Adipocyte (in vitro differentiated cells): ENCODE results near the gene SCN10A.

Experiments
- DNase-seq: peaks from one replicate; pipeline ENCODE4 v3.0.0-alpha.2; 2015; ENCODE audit warnings: low read depth
- H3K27me3 ChIP-seq: replicated peaks from 2 replicates; pipeline ENCODE4 v1.7.0; 2013; ENCODE audit warnings: mild to moderate bottlenecking, low read length, moderate library complexity; ENCODE audit not compliant: control insufficient read depth, insufficient read depth
- H3K36me3 ChIP-seq: 2 replicates; pipeline ENCODE4 v1.7.0; 2013; ENCODE audit warnings: low read length, mild to moderate bottlenecking, moderate library complexity; ENCODE audit not compliant: control insufficient read depth, insufficient read depth, severe bottlenecking
- H3K4me1 ChIP-seq: 2 replicates; pipeline ENCODE4 v1.7.0; 2013; ENCODE audit warnings: mild to moderate bottlenecking, low read length, moderate library complexity; ENCODE audit not compliant: control insufficient read depth, insufficient read depth
- H3K4me3 ChIP-seq: 2 replicates; pipeline ENCODE4 v1.7.0; 2013; ENCODE audit warnings: mild to moderate bottlenecking, low read length, moderate library complexity
- H3K9ac ChIP-seq: 2 replicates; pipeline ENCODE4 v1.7.0; 2013; ENCODE audit warnings: mild to moderate bottlenecking, low read length, moderate library complexity
- H3K9me3 ChIP-seq: 2 replicates; pipeline ENCODE4 v1.7.0; 2013; ENCODE audit warnings: mild to moderate bottlenecking, low read length, moderate library complexity; ENCODE audit not compliant: control insufficient read depth

Gene SCN10A

DNA sequence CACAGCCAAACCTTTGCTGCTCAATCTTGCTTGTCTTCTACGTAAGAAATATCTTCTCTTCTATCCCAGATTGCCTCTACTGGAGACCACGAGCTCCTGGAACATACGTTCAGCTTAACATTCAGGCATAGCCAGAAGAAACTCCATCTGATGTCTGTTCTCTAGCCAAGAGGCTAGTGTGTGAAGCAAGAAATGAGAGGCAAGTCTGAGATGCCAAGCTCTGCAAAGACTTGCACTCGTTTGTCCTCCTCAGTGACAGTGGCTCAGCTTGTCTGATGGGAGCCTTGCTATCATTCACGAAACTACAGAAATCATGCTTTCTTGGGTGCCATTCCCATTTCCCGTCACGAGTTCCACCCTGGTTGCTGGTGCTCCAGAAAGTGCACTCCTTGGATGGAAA is at the start of gene SCN10A:
Gene SCN10A (minus strand): TSS at position 192 of the 400 bp plus-strand sequence. CDS start 22,207 bp downstream, outside the sequence.
- Histone ChIP-seq H3K9ac (no peak within 1 kb of the TSS), H3K36me3 (no peaks in the 10 kb centered on the region), H3K4me1 (no peaks in the 10 kb centered on the region), H3K9me3 (no peaks in the 10 kb centered on the region), H3K4me3 (no peak within 1 kb of the TSS), H3K27me3 (peaks cover 36% of the 10 kb centered on the region)
- no peak for DNase-seq

DNA sequence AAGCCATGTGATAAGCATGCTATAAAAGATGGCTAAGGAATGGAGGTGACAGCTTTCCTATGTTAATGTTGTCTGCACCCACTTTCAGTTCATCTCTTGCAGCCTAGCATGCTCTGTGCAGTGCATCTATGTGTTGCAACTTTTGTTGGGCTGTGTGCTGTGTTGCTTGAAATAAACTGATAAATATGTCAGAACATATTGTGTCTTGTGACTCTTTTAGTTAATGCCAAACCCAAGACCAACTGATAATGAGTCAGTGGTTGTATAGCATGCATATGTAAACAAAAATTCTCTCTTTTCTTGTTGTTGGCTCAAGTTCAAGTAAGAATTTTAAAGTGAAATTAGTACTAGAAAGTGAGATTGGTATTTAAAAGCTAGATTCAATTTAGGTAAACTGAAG is 37.0 kb upstream of the SCN10A start:
- no peak overlapping the region for H3K9ac ChIP-seq
- peaks cover 4% of the 10 kb centered on the region for H3K9me3 ChIP-seq
- no peak overlapping the region for H3K4me3 ChIP-seq
- no peaks in the 10 kb centered on the region for H3K36me3 ChIP-seq
- no peaks in the 10 kb centered on the region for H3K4me1 ChIP-seq
- H3K27me3 ChIP-seq: peaks cover 5% of the 10 kb centered on the region
- DNase-seq: peak; percentile 3

- Histone ChIP-seq H3K4me3 (no peak overlapping the region), H3K4me1 (no peaks in the 10 kb centered on the region), H3K9ac (no peak overlapping the region), H3K27me3 (peaks cover 34% of the 10 kb centered on the region), H3K9me3 (no peaks in the 10 kb centered on the region), H3K36me3 (no peaks in the 10 kb centered on the region)
- peak; percentile 75 for DNase-seq
These were observed 27.9 kb upstream of the SCN10A start for GRCh38 chr3:38843898-38844297.

DNA sequence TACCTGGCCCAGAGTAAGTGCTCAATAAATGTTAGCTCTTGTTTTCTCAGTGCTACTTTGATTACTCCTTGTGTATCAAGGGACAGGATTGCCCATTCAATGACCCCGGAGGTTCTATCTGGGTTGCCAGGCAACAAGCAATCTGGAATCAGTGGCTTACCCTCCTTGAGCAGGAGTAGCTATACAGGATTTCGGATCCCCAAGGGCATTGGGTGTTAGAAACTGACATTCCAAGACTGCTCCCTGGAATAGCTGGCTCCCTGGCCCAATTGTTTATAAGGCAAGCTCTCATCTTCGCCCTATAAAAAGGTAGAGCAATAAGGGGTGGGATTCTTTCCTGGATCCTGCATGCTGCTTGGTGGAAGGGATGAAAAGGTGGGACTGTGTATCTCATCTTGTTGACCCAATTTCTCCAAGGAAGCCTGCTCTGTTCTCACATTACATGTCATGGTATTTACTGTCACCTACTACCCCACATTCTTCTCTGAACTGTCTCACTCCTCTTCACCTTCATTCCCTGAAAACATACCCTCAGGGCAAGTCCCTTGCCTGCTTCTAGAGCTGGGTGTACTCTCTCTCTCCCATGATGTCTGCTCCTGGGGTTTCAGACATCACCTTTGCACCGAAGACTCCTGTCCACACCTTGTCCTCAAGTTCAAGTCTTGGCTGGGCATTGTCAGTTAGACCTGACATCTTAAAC is 26.4 kb upstream of the SCN10A start:
- no peak for DNase-seq
- H3K36me3 ChIP-seq: no peaks in the 10 kb centered on the region
- no peak overlapping the region for H3K9ac ChIP-seq
- H3K9me3 ChIP-seq: no peaks in the 10 kb centered on the region
- H3K4me1 ChIP-seq: no peaks in the 10 kb centered on the region
- H3K4me3 ChIP-seq: no peak overlapping the region
- H3K27me3 ChIP-seq: peaks cover 28% of the 10 kb centered on the region

DNA sequence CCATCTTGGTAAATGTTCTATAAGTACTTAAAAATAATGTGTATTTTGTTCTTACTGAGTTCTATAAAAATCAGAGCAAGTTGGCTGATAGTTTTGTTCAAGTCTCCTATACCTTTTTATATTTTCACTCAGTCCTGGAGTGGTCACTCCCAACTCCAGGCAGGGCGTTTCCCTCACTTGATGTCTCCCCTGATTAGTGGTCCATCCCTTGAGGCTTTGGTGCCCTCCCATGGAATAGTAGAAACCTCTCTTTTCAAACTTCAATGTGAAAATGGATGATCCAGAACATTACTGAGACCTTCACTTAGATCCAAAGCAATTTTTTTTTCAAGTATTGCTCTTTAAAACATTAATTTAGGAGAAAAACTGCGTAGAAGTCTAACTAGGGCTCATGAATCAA is 25.0 kb upstream of the SCN10A start:
- Histone ChIP-seq H3K9me3 (no peaks in the 10 kb centered on the region), H3K36me3 (no peaks in the 10 kb centered on the region), H3K4me3 (no peak overlapping the region), H3K9ac (no peak overlapping the region), H3K4me1 (no peaks in the 10 kb centered on the region), H3K27me3 (peaks cover 23% of the 10 kb centered on the region)
- peak; percentile 6 for DNase-seq

DNA sequence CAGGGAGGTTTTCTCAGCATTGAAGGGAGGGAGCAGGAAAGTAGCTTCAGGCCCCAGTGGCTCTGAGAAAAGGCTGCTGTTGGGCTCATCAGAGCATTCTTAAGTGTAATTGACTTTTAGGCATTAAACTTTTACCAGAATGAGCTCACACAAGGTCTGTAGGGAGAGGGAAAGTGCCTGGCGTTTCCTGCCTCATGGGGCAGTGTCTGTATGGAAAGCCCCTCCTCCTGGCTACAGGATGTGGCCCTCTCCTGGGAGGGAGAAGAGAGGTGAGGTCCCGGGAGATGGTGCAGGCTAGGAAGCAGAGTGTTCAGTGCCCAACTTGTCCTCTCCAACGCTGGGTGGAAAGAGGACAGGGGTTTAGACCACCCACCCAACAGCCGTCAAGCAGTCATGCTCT is 21.3 kb upstream of the SCN10A start:
- no peak overlapping the region for H3K4me3 ChIP-seq
- no peak for DNase-seq

DNA sequence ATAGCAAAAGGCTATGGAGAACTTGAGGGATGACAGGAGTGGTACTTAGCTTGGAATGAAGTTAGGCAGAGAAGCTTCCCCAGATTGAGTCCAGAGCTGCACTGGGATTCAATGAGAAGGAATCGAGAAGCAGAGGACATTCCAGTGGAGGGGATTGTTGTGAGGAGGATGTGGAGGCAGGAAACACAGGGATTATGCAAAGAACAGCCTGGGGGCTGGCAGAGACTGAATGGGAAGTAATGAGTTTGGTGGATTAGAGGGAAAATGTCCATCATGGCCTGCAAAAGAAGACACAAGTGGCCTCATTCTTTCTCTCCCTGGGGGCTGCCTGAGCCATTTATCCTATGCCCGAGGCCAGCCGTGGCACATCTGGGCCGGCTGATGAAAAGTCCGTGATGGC is 20.5 kb upstream of the SCN10A start:
- DNase-seq: no peak
- no peak overlapping the region for H3K9ac ChIP-seq
- H3K4me3 ChIP-seq: no peak overlapping the region
- no peaks in the 10 kb centered on the region for H3K9me3 ChIP-seq
- no peaks in the 10 kb centered on the region for H3K36me3 ChIP-seq
- peaks cover 3% of the 10 kb centered on the region for H3K27me3 ChIP-seq
- peaks cover 9% of the 10 kb centered on the region for H3K4me1 ChIP-seq

More for the DNA sequence above, 21.3 kb upstream of the SCN10A start:
- Histone ChIP-seq H3K36me3 (no peaks in the 10 kb centered on the region), H3K9ac (no peak overlapping the region), H3K4me1 (peaks cover 9% of the 10 kb centered on the region), H3K9me3 (no peaks in the 10 kb centered on the region), H3K27me3 (peaks cover 5% of the 10 kb centered on the region)

GRCh38 chr3:38835939-38836338 is 19.9 kb upstream of the SCN10A start:
- DNase-seq: peak; percentile 8
- Histone ChIP-seq H3K4me3 (no peak overlapping the region), H3K27me3 (no peaks in the 10 kb centered on the region), H3K9me3 (no peaks in the 10 kb centered on the region), H3K9ac (no peak overlapping the region), H3K4me1 (peaks cover 9% of the 10 kb centered on the region), H3K36me3 (no peaks in the 10 kb centered on the region)

DNA sequence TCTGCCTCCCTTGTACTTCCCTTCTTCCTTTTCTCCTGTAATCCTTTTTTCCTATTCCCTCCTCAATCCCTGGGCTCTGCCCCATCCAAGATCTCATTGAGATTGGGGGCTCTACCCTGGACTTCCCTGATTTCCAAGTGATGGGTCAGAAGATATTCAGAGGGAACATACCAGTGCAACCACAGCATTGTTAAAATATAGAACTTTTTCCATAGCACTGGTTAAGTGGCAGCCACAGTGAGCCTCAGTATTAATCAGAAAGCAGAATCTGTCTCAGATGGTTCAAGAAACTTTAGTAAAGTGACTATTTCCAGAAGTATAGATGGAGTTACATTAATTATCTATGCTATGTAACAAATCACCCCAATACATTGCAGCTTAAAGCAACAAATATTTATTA is 18.7 kb upstream of the SCN10A start:
- no peaks in the 10 kb centered on the region for H3K9me3 ChIP-seq
- H3K36me3 ChIP-seq: no peaks in the 10 kb centered on the region
- DNase-seq: peak; percentile 12
- no peaks in the 10 kb centered on the region for H3K27me3 ChIP-seq
- no peak overlapping the region for H3K4me3 ChIP-seq
- H3K9ac ChIP-seq: peak overlapping the region; percentile 30
- H3K4me1 ChIP-seq: peaks cover 11% of the 10 kb centered on the region

DNA sequence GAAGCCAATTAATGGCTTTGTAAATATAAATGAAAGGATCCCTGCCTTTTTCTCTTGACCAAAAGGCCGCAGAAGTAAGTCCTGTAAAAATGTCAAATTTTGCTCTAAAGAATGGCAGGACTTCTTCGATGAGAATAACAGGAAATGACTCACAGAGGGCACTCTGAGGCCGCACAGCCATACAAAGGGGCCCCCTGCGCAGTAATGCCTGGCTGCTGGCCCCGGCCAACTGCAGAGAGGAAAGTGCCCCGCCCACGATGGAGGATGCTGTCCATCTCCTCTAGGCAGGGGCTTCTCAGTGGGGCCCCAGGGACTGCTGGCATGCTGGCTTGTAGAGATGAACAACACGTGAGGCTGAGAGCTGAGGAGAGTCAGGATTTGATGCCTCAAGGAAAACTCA is 18.1 kb upstream of the SCN10A start:
- H3K36me3 ChIP-seq: no peaks in the 10 kb centered on the region
- H3K9ac ChIP-seq: peak overlapping the region; percentile 30
- H3K4me3 ChIP-seq: no peak overlapping the region
- DNase-seq: peak; percentile 87
- H3K27me3 ChIP-seq: no peaks in the 10 kb centered on the region
- H3K4me1 ChIP-seq: peaks cover 17% of the 10 kb centered on the region
- no peaks in the 10 kb centered on the region for H3K9me3 ChIP-seq

GRCh38 chr3:38829404-38829803 is 13.4 kb upstream of the SCN10A start:
- Histone ChIP-seq H3K4me1 (peaks cover 21% of the 10 kb centered on the region), H3K9me3 (no peaks in the 10 kb centered on the region), H3K27me3 (no peaks in the 10 kb centered on the region), H3K36me3 (no peaks in the 10 kb centered on the region), H3K4me3 (peak overlapping the region; percentile 21), H3K9ac (peak overlapping the region; percentile 83)
- peak; percentile 73 for DNase-seq

DNA sequence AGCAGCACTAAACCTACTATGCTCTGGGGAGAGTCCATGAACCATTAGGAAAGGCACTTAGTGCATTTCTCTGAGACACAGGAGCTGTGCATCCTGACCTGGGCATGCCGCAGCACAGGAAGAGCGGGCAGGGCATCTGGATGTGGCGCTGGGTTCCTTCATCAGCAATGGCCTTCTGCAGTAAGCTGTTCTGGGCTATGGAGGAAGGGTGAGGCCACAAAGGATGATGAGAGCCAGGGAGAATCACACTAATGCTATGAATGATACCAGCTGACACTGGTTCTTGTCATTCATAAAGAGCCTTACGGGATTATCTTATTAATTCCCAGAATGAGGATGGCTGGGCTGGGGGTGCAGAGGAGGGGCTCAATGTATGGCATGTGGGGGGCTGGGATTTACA is 12.7 kb upstream of the SCN10A start:
- H3K27me3 ChIP-seq: no peaks in the 10 kb centered on the region
- H3K9ac ChIP-seq: peak overlapping the region; percentile 83
- DNase-seq: no peak
- H3K36me3 ChIP-seq: no peaks in the 10 kb centered on the region
- no peak overlapping the region for H3K4me3 ChIP-seq
- peaks cover 16% of the 10 kb centered on the region for H3K4me1 ChIP-seq
- no peaks in the 10 kb centered on the region for H3K9me3 ChIP-seq
